GM23338 (cell line): Measurements from ENCODE around the gene CENPE. TPM values are rescaled to one million over a fixed set of nuclear protein-coding genes. Genes with fewer than 3 reads are reported as not detected.

Experiments used
- ATAC-seq: fragments of 200-7000 bp; cut with Tn5 transposase; 3 replicates; pipeline ENCODE4 v1.9.1; 2020
- DNase-seq: peaks from one replicate; pipeline ENCODE4 v3.0.0-alpha.2; 2015; ENCODE audit warnings: low spot score
- H2AFZ ChIP-seq: fragments of 200-600 bp; sonication (generic); 2 replicates; pipeline ENCODE4 v1.8.0; 2016; ENCODE audit warnings: antibody characterized with exemption, mild to moderate bottlenecking, moderate library complexity
- H3F3A ChIP-seq: fragments of 200-600 bp; sonication (generic); replicated peaks from 2 replicates; pipeline ENCODE4 v1.8.0; 2017; ENCODE audit warnings: antibody characterized with exemption, mixed run types, low read depth
- H3K27ac ChIP-seq: fragments of 200-600 bp; sonication (generic); 2 replicates; pipeline ENCODE4 v1.6.1; 2016; ENCODE audit warnings: low read depth
- H3K27me3 ChIP-seq: fragments of 200-600 bp; sonication (generic); 2 replicates; pipeline ENCODE4 v1.8.0; 2016; ENCODE audit warnings: mild to moderate bottlenecking, mixed run types, moderate library complexity; ENCODE audit not compliant: insufficient read depth
- H3K36me3 ChIP-seq: fragments of 200-600 bp; sonication (generic); 2 replicates; pipeline ENCODE4 v1.8.0; 2016; ENCODE audit warnings: mild to moderate bottlenecking; ENCODE audit not compliant: insufficient read depth
- H3K4me1 ChIP-seq: fragments of 200-600 bp; sonication (generic); 2 replicates; pipeline ENCODE4 v1.8.0; 2016; ENCODE audit warnings: mild to moderate bottlenecking, moderate library complexity; ENCODE audit not compliant: insufficient read depth
- H3K4me2 ChIP-seq: fragments of 200-600 bp; sonication (generic); 2 replicates; pipeline ENCODE4 v1.7.1; 2017; ENCODE audit warnings: mixed run types
- H3K4me3 ChIP-seq: fragments of 200-600 bp; sonication (generic); 2 replicates; pipeline ENCODE4 v1.6.1; 2016; ENCODE audit warnings: mixed run types
- H3K79me2 ChIP-seq: fragments of 200-600 bp; sonication (generic); replicated peaks from 2 replicates; pipeline ENCODE4 v1.8.0; 2017; ENCODE audit warnings: mild to moderate bottlenecking; ENCODE audit not compliant: insufficient read depth
- H3K9me2 ChIP-seq: fragments of 200-600 bp; sonication (generic); 2 replicates; pipeline ENCODE4 v1.8.0; 2017; ENCODE audit not compliant: insufficient read depth
- H4K20me1 ChIP-seq: fragments of 200-600 bp; sonication (generic); replicated peaks from 2 replicates; pipeline ENCODE4 v1.8.0; 2017; ENCODE audit warnings: mild to moderate bottlenecking; ENCODE audit not compliant: insufficient read depth
- H3K27ac Mint-ChIP-seq: 2 replicates; pipeline ENCODE4 v1.8.0; 2020; ENCODE audit warnings: inconsistent platforms, mild to moderate bottlenecking, moderate library complexity, mixed read lengths
- H3K27me3 Mint-ChIP-seq: 3 replicates; pipeline ENCODE4 v1.8.0; 2022; ENCODE audit warnings: low read depth, mild to moderate bottlenecking, moderate library complexity, mixed read lengths, inconsistent platforms; ENCODE audit not compliant: insufficient read depth, poor library complexity
- H3K36me3 Mint-ChIP-seq: 3 replicates; pipeline ENCODE4 v1.8.0; 2021; ENCODE audit warnings: low read depth, mild to moderate bottlenecking, inconsistent platforms, moderate library complexity, mixed read lengths
- H3K4me1 Mint-ChIP-seq: 3 replicates; pipeline ENCODE4 v1.8.0; 2020; ENCODE audit warnings: mild to moderate bottlenecking, inconsistent platforms, mixed read lengths
- H3K4me3 Mint-ChIP-seq: 3 replicates; pipeline ENCODE4 v1.8.0; 2021; ENCODE audit warnings: moderate library complexity, mild to moderate bottlenecking, inconsistent platforms, mixed read lengths
- H3K9me3 Mint-ChIP-seq: 3 replicates; pipeline ENCODE4 v1.8.0; 2020; ENCODE audit warnings: moderate library complexity, mild to moderate bottlenecking, inconsistent platforms, mixed read lengths
- CREB1 ChIP-seq: fragments of 250-450 bp; sonication (Bioruptor Pico); IDR thresholded peaks from 2 replicates; pipeline ENCODE4 v1.5.0; 2020; ENCODE audit warnings: low read depth, mild to moderate bottlenecking, moderate library complexity
- CTCF ChIP-seq, 2 experiments: fragments of 200-600 bp in 1 of 2; sonication (generic) in 1 of 2; conservative IDR thresholded peaks; 2 replicates each; pipeline versions ENCODE4 v1.5.1 to v1.6.1; 2016 to 2017; ENCODE audit warnings: antibody characterized with exemption in 2 of 2, low read depth in 2 of 2, mild to moderate bottlenecking in 2 of 2, moderate library complexity in 1 of 2
- EZH2 ChIP-seq: fragments of 200-600 bp; sonication (generic); IDR thresholded peaks from one replicate; pipeline ENCODE4 v1.8.0; 2017; ENCODE audit warnings: antibody characterized with exemption, mild to moderate bottlenecking, low read depth; ENCODE audit not compliant: unreplicated experiment
- EZH2phosphoT487 ChIP-seq: fragments of 200-600 bp; sonication (generic); IDR thresholded peaks from one replicate; pipeline ENCODE4 v1.8.1; 2018; ENCODE audit warnings: antibody characterized with exemption; ENCODE audit not compliant: unreplicated experiment
- NANOG ChIP-seq: IDR thresholded peaks from 2 replicates; pipeline ENCODE4 v1.6.1; 2016; ENCODE audit warnings: antibody characterized with exemption, borderline replicate concordance
- POLR2AphosphoS5 ChIP-seq: IDR thresholded peaks from 2 replicates; pipeline ENCODE4 v1.6.1; 2016; ENCODE audit warnings: antibody characterized with exemption, low read depth
- REST ChIP-seq: IDR thresholded peaks from one replicate; pipeline ENCODE4 v1.6.1; 2018; ENCODE audit warnings: antibody characterized with exemption; ENCODE audit not compliant: unreplicated experiment
- STAT1 ChIP-seq: IDR thresholded peaks from one replicate; pipeline ENCODE4 v1.6.1; 2016; ENCODE audit warnings: antibody characterized with exemption; ENCODE audit not compliant: unreplicated experiment
- ZNF114 ChIP-seq: fragments of 250-450 bp; sonication (Bioruptor Pico); IDR thresholded peaks from 2 replicates; pipeline ENCODE4 v1.5.0; 2020; ENCODE audit warnings: mild to moderate bottlenecking, moderate library complexity
- ZNF462 ChIP-seq: fragments of 250-450 bp; sonication (Bioruptor Pico); IDR thresholded peaks from 2 replicates; pipeline ENCODE4 v1.5.0; 2020; ENCODE audit warnings: mild to moderate bottlenecking, moderate library complexity
- polyA plus RNA-seq: library from polyadenylated mRNA; unstranded; fragments of >200 nt; fragmentation: Nextera tagmentation; extraction: Ambion mirVana; gene quantifications from 2 replicates; pipeline ENCODE4 v1.2.1, GENCODE V29; 2016
- total RNA-seq: library from RNA; depleted of rRNA; stranded (reverse); fragments of >200 nt; shearing (Covaris generic); gene quantifications from 2 replicates; pipeline ENCODE4 v1.2.3, GENCODE V29; 2014

CENPE gene
- total and polyA plus RNA-seq, 2 experiments from 2014 or later = 42.2 to 46.7 TPM

DNA sequence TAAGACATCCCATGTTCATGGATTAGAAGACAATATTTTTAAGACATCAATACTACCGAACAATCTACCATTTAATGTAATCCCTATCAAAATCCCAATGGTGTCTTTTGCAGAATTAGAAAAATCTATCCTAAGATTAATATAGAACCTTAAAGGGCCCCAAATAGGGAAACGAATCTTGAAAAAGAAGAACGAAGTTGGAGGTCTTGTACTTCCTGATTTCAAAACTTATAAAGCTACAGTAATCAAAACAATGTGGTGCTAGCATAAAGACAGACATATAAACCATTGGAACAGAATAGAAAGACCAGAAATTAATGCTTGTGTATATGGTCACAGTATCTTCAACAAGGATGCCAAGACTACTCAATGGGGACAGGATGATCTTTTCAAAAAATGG, 42.0 kb downstream of the CENPE start:
- Mint-ChIP-seq H3K4me1 (no peaks in the 10 kb centered on the region), H3K27me3 (no peaks in the 10 kb centered on the region), H3K36me3 (peaks cover 44% of the 10 kb centered on the region; the same call in 2 of the 3 replicates), H3K4me3 (no peak overlapping the region), H3K27ac (no peak overlapping the region), H3K9me3 (no peaks in the 10 kb centered on the region)
- TF ChIP-seq NANOG (no peak), POLR2AphosphoS5 (no peak), ZNF114 (CRISPR knock-in tag) (no peak), STAT1 (no peak), REST (no peak), CTCF (conservative IDR thresholded peaks at IDR 0.05; ENCODE audit: low read depth in 2 of 2) (no peak), ZNF462 (CRISPR knock-in tag) (no peak), EZH2 (no peak), CREB1 (CRISPR knock-in tag) (no peak), EZH2phosphoT487 (no peak)
- Histone ChIP-seq H3K27me3 (no peaks in the 10 kb centered on the region), H2AFZ (no peak overlapping the region), H3K4me2 (no peak overlapping the region), H3K27ac (no peak overlapping the region), H3K36me3 (peaks cover 25% of the 10 kb centered on the region), H3K4me1 (no peaks in the 10 kb centered on the region), H3F3A (no peaks in the 10 kb centered on the region), H3K4me3 (no peak overlapping the region), H4K20me1 (no peaks in the 10 kb centered on the region), H3K9me2 (no peaks in the 10 kb centered on the region), H3K79me2 (no peaks in the 10 kb centered on the region)
- no peak for DNase-seq
- no peak for ATAC-seq
